Measurements from ENCODE around the gene HES3.

- TF ChIP-seq CTCF (IDR thresholded peaks at IDR 0.05; ENCODE audit: low read length) (no peak), EZH2 (optimal IDR thresholded peaks at IDR 0.05; ENCODE audit: low read depth, low read length) (no peak), EZH2phosphoT487 (IDR thresholded peaks at IDR 0.05; ENCODE audit: low read length) (no peak)
Observed at GRCh38 chr1:6233376-6233775, 10.6 kb upstream of the HES3 start.
